Activated CD4-positive, CD25-positive, alpha-beta regulatory T cell treated with anti-CD3 and anti-CD28 coated beads, Interleukin-2, amount 50 U/mL, for 16 hours (primary cell): ENCODE data around the gene GRHPR.
"Not testable (repeated sequence)": the region's sequence is repeated elsewhere in the genome, so short reads cannot be mapped to it uniquely, and the experiment has no call there.

ENCODE experiments used
- DNase-seq: peaks from one replicate; pipeline ENCODE4 v3.0.0-alpha.2; 2020; ENCODE audit warnings: low read depth, low spot score

The GRHPR gene

GRCh38 chr9:37447111-37447510 is 24.6 kb downstream of the GRHPR start:
- DNase-seq: no peak

GRCh38 chr9:37449862-37450632 is 27.6 kb downstream of the GRHPR start:
- no peak for DNase-seq

GRCh38 chr9:37451628-37452027 is 29.1 kb downstream of the GRHPR start:
- DNase-seq: no peak

- no peak for DNase-seq
Measured at GRCh38 chr9:37452611-37453010, 30.1 kb downstream of the GRHPR start.

- no peak for DNase-seq
Measured at GRCh38 chr9:37453827-37454226, 31.3 kb downstream of the GRHPR start.

GRCh38 chr9:37454238-37454637 is 31.7 kb downstream of the GRHPR start:
- DNase-seq: no peak

- DNase-seq: no peak
Measured at GRCh38 chr9:37455884-37456647, 33.6 kb downstream of the GRHPR start.

- no peak for DNase-seq
Measured at GRCh38 chr9:37456817-37457216, 34.3 kb downstream of the GRHPR start.

- no peak for DNase-seq
Measured at GRCh38 chr9:37464006-37464405, 41.5 kb downstream of the GRHPR start.

GRCh38 chr9:37464426-37465248 is 42.1 kb downstream of the GRHPR start:
- DNase-seq: peak; percentile 30

GRCh38 chr9:37465249-37466036 is 42.9 kb downstream of the GRHPR start, which contains the start of gene ZBTB5:
Gene ZBTB5, minus strand, starts transcription at chr9:37465450. Its CDS starts 22,899 bp downstream, at chr9:37442551.
- peak; percentile 98 for DNase-seq

GRCh38 chr9:37466037-37466709 is 43.7 kb downstream of the GRHPR start:
- no peak for DNase-seq

- not testable (repeated sequence) for DNase-seq
Measured at GRCh38 chr9:37467530-37467929, 45.0 kb downstream of the GRHPR start.

- DNase-seq: no peak
Measured at GRCh38 chr9:37468620-37469019, 46.1 kb downstream of the GRHPR start.

GRCh38 chr9:37471942-37472684 is 49.6 kb downstream of the GRHPR start:
- DNase-seq: no peak

- not testable (repeated sequence) for DNase-seq
Measured at GRCh38 chr9:37473982-37474381, 51.5 kb downstream of the GRHPR start.

- no peak for DNase-seq
Measured at GRCh38 chr9:37474438-37474837, 51.9 kb downstream of the GRHPR start.

GRCh38 chr9:37476930-37477329 is 54.4 kb downstream of the GRHPR start:
- no peak for DNase-seq

GRCh38 chr9:37477443-37477842 is 54.9 kb downstream of the GRHPR start:
- not testable (repeated sequence) for DNase-seq
